Esophagus squamous epithelium (tissue), 5 donors: ENCODE measurements around the gene AKAP12. TPM values are rescaled to one million over a fixed set of nuclear protein-coding genes. Genes with fewer than 3 reads are reported as not detected.

Experiments used
- DNase-seq: peaks from one replicate; lab custom pipeline; 2025; lab: John Stamatoyannopoulos, UW
- H3K27ac ChIP-seq, 4 donors: fragments of 200-600 bp; sonication (generic); one replicate each; pipeline ENCODE4 v1.5.1; 2016 to 2019; ENCODE audit warnings: mild to moderate bottlenecking in 1 of 4
- H3K27me3 ChIP-seq, 4 donors: fragments of 200-600 bp; sonication (generic); 1 replicate in 3 of 4; 2 replicates in 1 of 4; pipeline versions ENCODE4 v1.5.1 to v1.6.0; 2017 to 2021; ENCODE audit warnings: antibody characterized with exemption in 1 of 4
- H3K36me3 ChIP-seq, 3 donors: fragments of 200-600 bp; sonication (generic); one replicate each; pipeline ENCODE4 v1.5.1; 2016 to 2019
- H3K4me1 ChIP-seq, 3 donors: fragments of 200-600 bp; sonication (generic); one replicate each; pipeline ENCODE4 v1.5.1; 2017 to 2019
- H3K4me3 ChIP-seq, 4 donors: fragments of 200-600 bp; sonication (generic); 1 replicate in 3 of 4; 2 replicates in 1 of 4; pipeline ENCODE4 v1.5.1; 2016 to 2019; ENCODE audit warnings: mild to moderate bottlenecking in 2 of 4, moderate library complexity in 1 of 4
- H3K9me3 ChIP-seq, 3 donors: fragments of 200-600 bp; sonication (generic); one replicate each; pipeline ENCODE4 v1.5.1; 2016 to 2019
- POLR2A ChIP-seq, 4 donors: fragments of 450-650 bp; IDR thresholded peaks; one replicate each; pipeline ENCODE4 v1.6.1; 2017; ENCODE audit warnings: antibody characterized with exemption in 4 of 4, mild to moderate bottlenecking in 4 of 4, moderate library complexity in 3 of 4
- WGBS, 2 donors: methylation state at CpG; one replicate each; pipeline ENCODE4 v1.1.5; 2018; 5-methylcytosine and 5-hydroxymethylcytosine counted together
- intact Hi-C: fragments of 100-400 bp; cut with DNase I; formaldehyde crosslinking; loops from one replicate; pipeline ENCODE4 v1.15.0; 2022
- total RNA-seq, 4 donors: library from RNA; depleted of rRNA; stranded (reverse); fragments of >200 nt; gene quantifications; one replicate each; pipeline ENCODE4 v1.1.0, GENCODE V29; 2016
- TF ChIP-seq, protein P1 (sequence below), 6 experiments: fragments of 450-650 bp in 4 of 6; fragments of 200-600 bp in 2 of 6; sonication (generic) in 2 of 6; IDR thresholded peaks; one replicate each; pipeline ENCODE4 v1.5.1; 2016 to 2019; ENCODE audit warnings: antibody characterized with exemption in 6 of 6, mild to moderate bottlenecking in 4 of 6, moderate library complexity in 4 of 6
- donor health status: DM: yes; HTN: yes; CAD: no.

AKAP12 gene
- total RNA-seq, 4 donors from 2014 or later: 1.7 to 66.6 (median 11.4) TPM

DNA sequence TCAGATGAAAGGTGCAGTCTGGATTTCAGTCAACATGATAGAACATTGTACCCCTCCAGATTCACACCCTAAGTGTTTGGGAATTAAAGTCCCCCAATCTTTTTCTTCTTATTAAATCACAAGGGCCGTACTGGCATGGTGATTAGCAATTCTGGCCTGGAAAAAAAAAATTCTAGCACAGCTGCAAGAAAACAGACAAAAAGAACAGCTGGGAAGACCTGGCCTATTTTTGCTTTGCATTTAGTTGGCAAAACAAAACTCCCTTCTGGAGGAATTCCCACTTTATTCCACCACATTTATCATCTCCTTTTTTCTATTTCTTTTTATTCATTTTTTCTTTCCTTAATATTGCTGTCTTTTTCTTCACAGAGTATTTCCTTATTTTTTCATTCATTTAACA lies 39.8 kb upstream of the AKAP12 start:
- Histone ChIP-seq H3K36me3 (no peaks in the 10 kb centered on the region), H3K4me3 (no peak overlapping the region), H3K4me1 (peaks cover 0 to 11% (median 0%) of the 10 kb centered on the region in 3 donors), H3K27ac (no peak overlapping the region), H3K9me3 (no peaks in the 10 kb centered on the region), H3K27me3 (no peaks in the 10 kb centered on the region)
- WGBS, 2 donors: 20 to 48% methylated on average over 1 of the region's 1 CpG
- intact Hi-C loops: no loop called here
- TF ChIP-seq POLR2A (IDR thresholded peaks at IDR 0.05): no peak
- TF ChIP-seq, protein P1, sequence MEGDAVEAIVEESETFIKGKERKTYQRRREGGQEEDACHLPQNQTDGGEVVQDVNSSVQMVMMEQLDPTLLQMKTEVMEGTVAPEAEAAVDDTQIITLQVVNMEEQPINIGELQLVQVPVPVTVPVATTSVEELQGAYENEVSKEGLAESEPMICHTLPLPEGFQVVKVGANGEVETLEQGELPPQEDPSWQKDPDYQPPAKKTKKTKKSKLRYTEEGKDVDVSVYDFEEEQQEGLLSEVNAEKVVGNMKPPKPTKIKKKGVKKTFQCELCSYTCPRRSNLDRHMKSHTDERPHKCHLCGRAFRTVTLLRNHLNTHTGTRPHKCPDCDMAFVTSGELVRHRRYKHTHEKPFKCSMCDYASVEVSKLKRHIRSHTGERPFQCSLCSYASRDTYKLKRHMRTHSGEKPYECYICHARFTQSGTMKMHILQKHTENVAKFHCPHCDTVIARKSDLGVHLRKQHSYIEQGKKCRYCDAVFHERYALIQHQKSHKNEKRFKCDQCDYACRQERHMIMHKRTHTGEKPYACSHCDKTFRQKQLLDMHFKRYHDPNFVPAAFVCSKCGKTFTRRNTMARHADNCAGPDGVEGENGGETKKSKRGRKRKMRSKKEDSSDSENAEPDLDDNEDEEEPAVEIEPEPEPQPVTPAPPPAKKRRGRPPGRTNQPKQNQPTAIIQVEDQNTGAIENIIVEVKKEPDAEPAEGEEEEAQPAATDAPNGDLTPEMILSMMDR (IDR thresholded peaks at IDR 0.05): no peak
- no peak for DNase-seq

DNA sequence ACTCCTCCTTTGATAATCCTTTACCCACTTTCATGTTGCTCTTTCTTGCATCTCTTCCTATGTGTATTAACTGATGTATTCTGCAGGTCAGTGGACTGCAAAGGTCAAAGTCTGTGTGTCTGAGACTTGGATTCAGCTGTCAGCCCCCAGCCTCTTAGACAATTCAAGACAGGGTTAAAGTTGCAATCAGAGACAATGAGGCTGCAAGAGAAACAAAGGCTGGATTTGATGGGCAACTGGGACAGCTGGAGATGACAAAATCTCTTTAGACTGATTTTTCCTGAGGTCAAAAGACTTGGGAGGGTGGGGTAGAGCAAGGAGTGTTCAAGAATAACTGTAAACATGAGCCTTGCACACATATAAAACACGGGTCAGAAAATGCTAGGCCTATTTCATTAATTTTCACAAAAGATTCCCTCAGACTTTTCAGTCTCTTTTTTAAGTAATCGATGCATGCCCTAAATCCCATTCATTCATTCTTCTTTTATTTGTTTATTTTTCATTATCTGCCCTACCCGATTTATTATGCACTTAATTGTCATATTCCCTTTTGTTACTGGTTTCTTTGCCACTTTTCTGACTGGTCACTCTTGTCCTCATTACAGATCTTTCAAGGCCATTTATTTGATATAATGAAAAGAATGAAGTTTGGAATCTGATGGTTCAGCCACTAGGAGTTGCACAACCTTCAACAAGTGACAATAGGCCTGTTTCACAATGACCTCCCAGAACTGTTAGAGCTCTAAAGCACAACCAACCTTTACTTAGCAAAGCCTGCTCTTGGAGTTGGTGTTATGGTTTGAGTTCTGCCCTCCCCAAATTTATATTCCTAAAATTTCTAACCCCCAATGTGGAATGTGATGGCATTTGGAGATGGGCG lies 33.8 kb upstream of the AKAP12 start:
- Histone ChIP-seq H3K27ac (no peak overlapping the region), H3K4me3 (no peak overlapping the region), H3K36me3 (no peaks in the 10 kb centered on the region), H3K27me3 (no peaks in the 10 kb centered on the region), H3K4me1 (peaks cover 0 to 12% (median 0%) of the 10 kb centered on the region in 3 donors), H3K9me3 (no peaks in the 10 kb centered on the region)
- no peak for TF ChIP-seq POLR2A (IDR thresholded peaks at IDR 0.05)
- TF ChIP-seq, protein P1 (IDR thresholded peaks at IDR 0.05): no peak
- intact Hi-C loops: no loop called here
- WGBS, 2 donors: 78 to 81% methylated on average over 4 of the region's 4 CpGs
- DNase-seq: no peak

DNA sequence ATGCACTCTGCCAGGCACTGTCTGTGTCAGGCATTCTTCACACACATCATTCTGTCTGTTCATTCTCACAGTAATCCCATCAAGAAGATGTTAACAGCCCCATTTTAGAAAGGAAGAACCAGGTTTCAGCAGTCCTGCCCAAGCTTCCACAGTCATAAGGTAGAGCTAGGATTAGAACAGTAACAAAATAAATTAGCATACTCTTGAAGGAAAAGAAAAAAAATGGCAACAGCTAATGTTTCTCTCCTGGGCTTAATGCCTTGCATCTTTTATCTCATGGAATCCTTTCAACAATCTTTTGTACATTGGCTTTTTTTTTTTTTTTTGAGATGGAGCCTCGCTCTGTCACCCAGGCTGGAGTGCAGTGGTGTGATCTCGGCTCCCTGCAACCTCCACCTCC lies 32.1 kb upstream of the AKAP12 start:
- H3K36me3 ChIP-seq: no peaks in the 10 kb centered on the region
- DNase-seq: no peak
- no peaks in the 10 kb centered on the region for H3K9me3 ChIP-seq
- no peaks in the 10 kb centered on the region for H3K27me3 ChIP-seq
- WGBS, 2 donors: 90% methylated on average over 2 of the region's 2 CpGs
- H3K27ac ChIP-seq: no peak overlapping the region
- TF ChIP-seq, protein P1 (IDR thresholded peaks at IDR 0.05): no peak
- no peak for TF ChIP-seq POLR2A (IDR thresholded peaks at IDR 0.05)
- no peak overlapping the region for H3K4me3 ChIP-seq
- H3K4me1 ChIP-seq: peaks cover 0 to 12% (median 0%) of the 10 kb centered on the region in 3 donors
- intact Hi-C loops: no loop called here

- no peak for DNase-seq
- Histone ChIP-seq H3K4me3 (no peak overlapping the region), H3K36me3 (no peaks in the 10 kb centered on the region), H3K9me3 (no peaks in the 10 kb centered on the region), H3K27me3 (no peaks in the 10 kb centered on the region), H3K4me1 (peaks cover 0 to 12% (median 0%) of the 10 kb centered on the region in 3 donors), H3K27ac (no peak overlapping the region)
- intact Hi-C loops: no loop called here
- WGBS, 2 donors: 14 to 21% methylated on average over 11 of the region's 11 CpGs
- TF ChIP-seq, protein P1 (IDR thresholded peaks at IDR 0.05): no peak
- no peak for TF ChIP-seq POLR2A (IDR thresholded peaks at IDR 0.05)
These were observed 30.5 kb upstream of the AKAP12 start for GRCh38 chr6:151209071-151209831.

DNA sequence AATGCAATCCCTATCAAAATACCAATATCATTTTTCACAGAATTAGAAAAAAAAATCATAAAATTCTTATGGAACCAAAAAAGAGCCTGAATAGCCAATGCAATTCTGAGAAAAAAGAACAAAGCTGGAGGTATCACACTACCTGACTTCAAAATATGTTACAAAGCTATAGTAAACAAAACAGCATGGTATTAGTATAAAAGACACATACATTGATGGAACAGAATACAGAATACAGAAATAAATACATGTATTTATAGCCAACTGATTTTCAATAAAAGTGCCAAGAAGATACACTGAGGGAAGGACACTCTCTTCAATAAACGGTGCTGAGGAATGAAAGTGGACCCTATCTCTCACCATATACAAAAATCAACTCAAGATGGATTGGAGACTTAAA lies 28.7 kb upstream of the AKAP12 start:
- Histone ChIP-seq H3K36me3 (no peaks in the 10 kb centered on the region), H3K4me1 (peaks cover 0 to 12% (median 0%) of the 10 kb centered on the region in 3 donors), H3K27ac (no peak overlapping the region), H3K4me3 (no peak overlapping the region), H3K9me3 (no peaks in the 10 kb centered on the region), H3K27me3 (no peaks in the 10 kb centered on the region)
- TF ChIP-seq POLR2A (IDR thresholded peaks at IDR 0.05): no peak
- WGBS, 2 donors: 93 to 95% methylated on average over 1 of the region's 1 CpG
- no peak for DNase-seq
- intact Hi-C loops: no loop called here
